ENCODE measurements around the gene SCAMP2.

The SCAMP2 gene

DNA sequence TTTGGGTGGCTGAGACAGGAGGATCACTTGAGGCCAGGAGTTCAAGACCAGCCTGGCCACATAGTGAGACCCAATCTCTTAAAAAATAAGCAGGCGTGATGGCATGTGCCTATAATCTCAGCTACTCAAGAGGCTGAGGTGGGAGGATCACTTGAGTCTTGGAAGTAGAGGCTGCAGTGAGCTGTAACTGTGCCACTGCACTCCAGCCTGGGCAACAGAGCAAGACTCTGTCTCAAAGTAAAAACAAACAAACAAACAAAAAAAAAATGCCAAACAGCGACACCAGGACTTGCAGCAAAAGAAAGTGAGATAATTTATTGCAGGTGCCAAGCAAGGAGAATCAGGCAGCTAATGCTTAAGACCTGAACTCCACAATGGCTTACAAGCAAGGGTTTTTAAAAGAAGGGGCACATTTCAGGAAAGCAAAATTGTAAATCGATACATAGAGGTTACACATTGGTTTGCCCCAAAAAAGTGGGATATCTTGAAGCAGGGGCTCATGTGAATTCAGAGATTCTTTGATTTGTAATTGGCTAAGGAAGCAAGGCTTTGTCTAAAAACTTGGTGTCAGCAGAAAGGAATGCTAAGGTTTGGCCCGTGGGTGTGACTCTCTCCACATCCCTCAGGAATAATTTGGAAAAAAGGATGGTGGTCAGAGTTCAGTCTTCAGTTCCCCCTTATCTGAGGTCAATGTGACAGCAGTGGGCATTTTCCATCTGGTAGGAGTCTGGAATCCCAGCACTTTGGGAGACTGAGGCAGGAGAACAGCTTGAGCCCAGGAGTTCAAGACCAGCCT lies 11.5 kb upstream of the SCAMP2 start:
- TF ChIP-seq, protein P1, sequence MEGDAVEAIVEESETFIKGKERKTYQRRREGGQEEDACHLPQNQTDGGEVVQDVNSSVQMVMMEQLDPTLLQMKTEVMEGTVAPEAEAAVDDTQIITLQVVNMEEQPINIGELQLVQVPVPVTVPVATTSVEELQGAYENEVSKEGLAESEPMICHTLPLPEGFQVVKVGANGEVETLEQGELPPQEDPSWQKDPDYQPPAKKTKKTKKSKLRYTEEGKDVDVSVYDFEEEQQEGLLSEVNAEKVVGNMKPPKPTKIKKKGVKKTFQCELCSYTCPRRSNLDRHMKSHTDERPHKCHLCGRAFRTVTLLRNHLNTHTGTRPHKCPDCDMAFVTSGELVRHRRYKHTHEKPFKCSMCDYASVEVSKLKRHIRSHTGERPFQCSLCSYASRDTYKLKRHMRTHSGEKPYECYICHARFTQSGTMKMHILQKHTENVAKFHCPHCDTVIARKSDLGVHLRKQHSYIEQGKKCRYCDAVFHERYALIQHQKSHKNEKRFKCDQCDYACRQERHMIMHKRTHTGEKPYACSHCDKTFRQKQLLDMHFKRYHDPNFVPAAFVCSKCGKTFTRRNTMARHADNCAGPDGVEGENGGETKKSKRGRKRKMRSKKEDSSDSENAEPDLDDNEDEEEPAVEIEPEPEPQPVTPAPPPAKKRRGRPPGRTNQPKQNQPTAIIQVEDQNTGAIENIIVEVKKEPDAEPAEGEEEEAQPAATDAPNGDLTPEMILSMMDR (IDR thresholded peaks at IDR 0.05), result no peak
- H3K27ac ChIP-seq, result no peak overlapping the region

DNA sequence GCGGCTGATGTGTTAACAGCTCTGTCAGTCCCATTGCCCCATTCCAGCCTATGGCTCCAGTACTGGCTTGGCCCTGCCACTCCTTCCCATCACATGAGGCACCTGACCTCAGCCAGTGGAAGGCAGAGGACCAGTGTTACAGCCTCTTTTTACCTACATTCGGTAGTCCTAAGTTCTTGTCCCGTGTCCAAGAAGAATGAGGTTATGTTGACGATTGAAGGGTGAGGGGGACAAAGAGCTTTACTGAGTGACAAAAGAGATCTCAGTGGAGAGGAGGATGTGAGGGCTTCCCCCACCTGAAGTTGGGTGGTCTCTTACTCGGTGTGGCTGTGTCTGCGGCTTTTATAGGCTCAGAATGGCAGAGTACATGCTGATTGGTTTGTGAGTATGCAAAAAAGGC lies 9.4 kb upstream of the SCAMP2 start:
- TF ChIP-seq, protein P1 (IDR thresholded peaks at IDR 0.05), result no peak
- no peak overlapping the region for H3K9ac ChIP-seq
- H3K4me1 ChIP-seq, result no peaks in the 10 kb centered on the region
- H3K27me3 ChIP-seq (ENCODE audit: control insufficient read depth, insufficient read depth, low read length), result no peaks in the 10 kb centered on the region
- no peak overlapping the region for H3K4me3 ChIP-seq (ENCODE audit: low read depth, low read length)
- H2AFZ ChIP-seq, result no peak overlapping the region
- H3K79me2 ChIP-seq, result no peaks in the 10 kb centered on the region
- H3K4me2 ChIP-seq (ENCODE audit: low read length), result no peak overlapping the region
- no peak overlapping the region for H3K27ac ChIP-seq
- H3K9me3 ChIP-seq (ENCODE audit: control insufficient read depth, low read length), result no peaks in the 10 kb centered on the region
- no peaks in the 10 kb centered on the region for H3K36me3 ChIP-seq (ENCODE audit: control insufficient read depth, insufficient read depth, low read length)

More for the DNA sequence above, 11.5 kb upstream of the SCAMP2 start:
- H3K79me2 ChIP-seq, result no peaks in the 10 kb centered on the region
- no peaks in the 10 kb centered on the region for H3K4me1 ChIP-seq
- H3K4me3 ChIP-seq (ENCODE audit: low read depth, low read length), result no peak overlapping the region
- no peaks in the 10 kb centered on the region for H3K9me3 ChIP-seq (ENCODE audit: control insufficient read depth, low read length)
- no peak overlapping the region for H3K4me2 ChIP-seq (ENCODE audit: low read length)
- H3K9ac ChIP-seq, result no peak overlapping the region
- no peaks in the 10 kb centered on the region for H3K27me3 ChIP-seq (ENCODE audit: control insufficient read depth, insufficient read depth, low read length)
- H3K36me3 ChIP-seq (ENCODE audit: control insufficient read depth, insufficient read depth, low read length), result no peaks in the 10 kb centered on the region
- H2AFZ ChIP-seq, result no peak overlapping the region

DNA sequence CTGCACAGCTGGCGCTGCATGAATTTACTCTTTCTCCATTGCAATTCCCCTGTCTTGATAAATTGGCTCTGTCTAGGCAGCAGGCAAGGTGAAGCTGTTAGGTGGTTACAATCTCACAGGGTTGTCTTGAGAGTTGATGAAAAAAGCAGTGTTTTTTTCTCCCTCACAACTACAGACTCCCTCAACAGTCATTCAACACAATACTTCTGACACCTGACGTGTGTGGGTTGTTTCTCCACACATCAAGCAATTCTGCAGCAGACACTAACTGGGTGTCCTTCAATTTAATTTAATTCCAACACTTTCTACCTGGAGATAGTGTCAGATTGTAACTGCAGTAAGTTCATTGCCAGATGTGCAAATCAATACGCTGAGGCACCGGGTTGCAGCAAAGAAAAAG lies 5.1 kb upstream of the SCAMP2 start:
- no peaks in the 10 kb centered on the region for H3K36me3 ChIP-seq (ENCODE audit: control insufficient read depth, insufficient read depth, low read length)
- no peak overlapping the region for H2AFZ ChIP-seq
- TF ChIP-seq, protein P1 (IDR thresholded peaks at IDR 0.05), result no peak

DNA sequence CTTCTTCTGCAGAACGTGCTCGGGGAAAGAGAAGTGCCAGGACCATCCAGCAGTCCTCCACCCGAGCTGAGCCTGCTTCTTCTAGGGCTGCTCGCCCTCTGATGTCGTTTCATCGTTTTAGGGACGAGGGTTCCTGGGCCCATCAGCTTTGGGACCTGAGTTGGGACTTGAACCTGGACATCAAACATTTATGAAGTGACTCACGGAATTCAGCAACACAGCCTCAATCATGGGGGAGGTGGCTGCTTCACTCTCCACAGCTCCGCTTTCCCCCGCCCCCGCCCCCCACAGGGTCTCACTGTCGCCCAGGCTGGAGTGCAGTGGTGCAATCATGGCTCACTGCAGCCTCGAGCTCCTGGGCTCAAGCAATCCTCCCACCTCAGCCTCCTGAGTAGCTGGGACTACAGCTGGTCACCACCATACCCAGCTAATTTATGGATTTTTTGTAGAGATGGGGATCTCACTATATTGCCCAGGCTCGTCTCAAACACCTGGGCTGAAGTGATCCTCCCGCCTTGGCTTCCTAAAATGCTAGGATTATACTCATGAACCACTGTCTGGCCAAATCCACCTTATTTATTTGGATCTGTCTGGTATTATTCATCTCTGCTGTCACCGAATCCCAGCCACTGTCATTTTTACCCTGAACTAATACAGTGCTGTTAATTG lies 725 bp upstream of the SCAMP2 start:
- Histone ChIP-seq H3K36me3 (ENCODE audit: control insufficient read depth, insufficient read depth, low read length) (no peaks in the 10 kb centered on the region), H3K4me1 (peaks cover 18% of the 10 kb centered on the region), H3K9me3 (ENCODE audit: control insufficient read depth, low read length) (no peaks in the 10 kb centered on the region), H3K4me2 (ENCODE audit: low read length) (peak overlapping the region; percentile 85), H3K27ac (peak overlapping the region; percentile 49), H3K27me3 (ENCODE audit: control insufficient read depth, insufficient read depth, low read length) (no peaks in the 10 kb centered on the region), H3K79me2 (peaks cover 7% of the 10 kb centered on the region), H3K4me3 (ENCODE audit: low read depth, low read length) (peak overlapping the region; percentile 90), H3K9ac (no peak overlapping the region), H2AFZ (peak overlapping the region; percentile 91)
- TF ChIP-seq, protein P1 (IDR thresholded peaks at IDR 0.05), result no peak

More for the DNA sequence above, 5.1 kb upstream of the SCAMP2 start:
- no peak overlapping the region for H3K4me2 ChIP-seq (ENCODE audit: low read length)
- H3K4me3 ChIP-seq (ENCODE audit: low read depth, low read length), result no peak overlapping the region
- no peaks in the 10 kb centered on the region for H3K9me3 ChIP-seq (ENCODE audit: control insufficient read depth, low read length)
- no peak overlapping the region for H3K9ac ChIP-seq
- H3K79me2 ChIP-seq, result no peaks in the 10 kb centered on the region
- no peaks in the 10 kb centered on the region for H3K4me1 ChIP-seq
- H3K27me3 ChIP-seq (ENCODE audit: control insufficient read depth, insufficient read depth, low read length), result no peaks in the 10 kb centered on the region
- H3K27ac ChIP-seq, result no peak overlapping the region

Data from parathyroid adenoma (tissue), 2 donors.